ENCODE results near the gene KRTAP10-3.
A peak's percentile ranks its signal among the peaks of the same experiment; 100 is the strongest.

Gene KRTAP10-3

GRCh38 chr21:44514746-44515358 lies 43.7 kb downstream of the KRTAP10-3 start:
- DNase-seq, result no peak

GRCh38 chr21:44514218-44514520 lies 44.4 kb downstream of the KRTAP10-3 start:
- no peak for DNase-seq

- DNase-seq, result no peak
Observed at GRCh38 chr21:44513389-44514217, 45.0 kb downstream of the KRTAP10-3 start.

- no peak for DNase-seq
Observed at GRCh38 chr21:44512496-44513388, 45.9 kb downstream of the KRTAP10-3 start.

- DNase-seq, result no peak
Observed at GRCh38 chr21:44511938-44512275, 46.7 kb downstream of the KRTAP10-3 start.

- DNase-seq, result no peak
Observed at GRCh38 chr21:44511219-44511937, 47.2 kb downstream of the KRTAP10-3 start.

GRCh38 chr21:44510508-44511218 lies 47.9 kb downstream of the KRTAP10-3 start:
- peak; percentile 25 to 35 for DNase-seq

GRCh38 chr21:44510109-44510507 lies 48.5 kb downstream of the KRTAP10-3 start:
- no peak for DNase-seq

- no peak for DNase-seq
Observed at GRCh38 chr21:44509539-44509938, 49.1 kb downstream of the KRTAP10-3 start.

- DNase-seq, result no peak
Observed at GRCh38 chr21:44508711-44509445, 49.7 kb downstream of the KRTAP10-3 start.

GRCh38 chr21:44508426-44508710 lies 50.2 kb downstream of the KRTAP10-3 start:
- DNase-seq, result no peak
